OCI-LY7 (cell line): ENCODE results near the gene PRPSAP2.

Source experiments
- EZH2phosphoT487 ChIP-seq: fragments of 200-600 bp; sonication (generic); IDR thresholded peaks from 2 replicates; pipeline ENCODE4 v1.6.1; 2018; ENCODE audit warnings: low read depth, borderline replicate concordance, mild to moderate bottlenecking, mixed run types, antibody characterized with exemption, low read length, moderate library complexity, mixed read lengths
- TF ChIP-seq, protein P1 (sequence below): fragments of 200-600 bp; sonication (generic); conservative IDR thresholded peaks from 2 replicates; pipeline ENCODE4 v1.5.1; 2014; ENCODE audit warnings: mild to moderate bottlenecking, antibody characterized with exemption, low read length, moderate library complexity, mixed read lengths

DNA sequence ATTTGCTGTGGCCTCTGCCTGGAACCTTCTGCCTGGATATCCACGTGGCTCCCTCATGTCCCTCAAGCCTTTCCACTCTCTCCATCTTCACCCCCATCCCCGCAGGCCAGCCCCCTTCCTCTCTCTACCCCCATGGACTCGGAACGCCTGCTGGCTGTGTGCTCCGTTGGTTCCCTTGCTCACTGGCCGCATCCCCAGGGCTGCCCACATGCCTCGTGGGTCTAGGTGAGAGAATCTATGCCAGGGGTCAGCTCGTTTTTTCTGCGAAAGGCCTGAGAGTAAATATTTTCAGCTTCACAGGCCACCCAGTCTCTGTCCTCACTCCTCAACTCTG is 106.1 kb downstream of the PRPSAP2 start:
- TF ChIP-seq, protein P1, sequence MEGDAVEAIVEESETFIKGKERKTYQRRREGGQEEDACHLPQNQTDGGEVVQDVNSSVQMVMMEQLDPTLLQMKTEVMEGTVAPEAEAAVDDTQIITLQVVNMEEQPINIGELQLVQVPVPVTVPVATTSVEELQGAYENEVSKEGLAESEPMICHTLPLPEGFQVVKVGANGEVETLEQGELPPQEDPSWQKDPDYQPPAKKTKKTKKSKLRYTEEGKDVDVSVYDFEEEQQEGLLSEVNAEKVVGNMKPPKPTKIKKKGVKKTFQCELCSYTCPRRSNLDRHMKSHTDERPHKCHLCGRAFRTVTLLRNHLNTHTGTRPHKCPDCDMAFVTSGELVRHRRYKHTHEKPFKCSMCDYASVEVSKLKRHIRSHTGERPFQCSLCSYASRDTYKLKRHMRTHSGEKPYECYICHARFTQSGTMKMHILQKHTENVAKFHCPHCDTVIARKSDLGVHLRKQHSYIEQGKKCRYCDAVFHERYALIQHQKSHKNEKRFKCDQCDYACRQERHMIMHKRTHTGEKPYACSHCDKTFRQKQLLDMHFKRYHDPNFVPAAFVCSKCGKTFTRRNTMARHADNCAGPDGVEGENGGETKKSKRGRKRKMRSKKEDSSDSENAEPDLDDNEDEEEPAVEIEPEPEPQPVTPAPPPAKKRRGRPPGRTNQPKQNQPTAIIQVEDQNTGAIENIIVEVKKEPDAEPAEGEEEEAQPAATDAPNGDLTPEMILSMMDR: no peak
- no peak for TF ChIP-seq EZH2phosphoT487
